Upper lobe of left lung (tissue), 4 donors: ENCODE results near the gene MYO3B.
"Not testable (repeated sequence)": the region's sequence is repeated elsewhere in the genome, so short reads cannot be mapped to it uniquely, and the experiment has no call there.

Experiments
- CTCF ChIP-seq, 6 experiments: fragments of 450-650 bp in 4 of 6; fragments of 200-600 bp in 2 of 6; sonication (generic) in 2 of 6; IDR thresholded peaks; one replicate each; pipeline ENCODE4 v1.5.1; 2016 to 2019; ENCODE audit warnings: antibody characterized with exemption in 6 of 6
- POLR2A ChIP-seq, 4 donors: fragments of 450-650 bp; IDR thresholded peaks; one replicate each; pipeline ENCODE4 v1.5.1; 2016 to 2017; ENCODE audit warnings: antibody characterized with exemption in 4 of 4, mild to moderate bottlenecking in 2 of 4
- POLR2AphosphoS5 ChIP-seq, 2 donors: sonication (generic); formaldehyde crosslinking; IDR thresholded peaks; one replicate each; pipeline ENCODE4 v1.5.1; 2017; ENCODE audit warnings: antibody characterized with exemption in 2 of 2

GRCh38 chr2:170618948-170619347 is 441.0 kb downstream of the MYO3B start:
- not testable (repeated sequence) for TF ChIP-seq CTCF, POLR2A, POLR2AphosphoS5 (IDR thresholded peaks at IDR 0.05)
